ENCODE measurements around the gene PERCC1.

PERCC1 gene

DNA sequence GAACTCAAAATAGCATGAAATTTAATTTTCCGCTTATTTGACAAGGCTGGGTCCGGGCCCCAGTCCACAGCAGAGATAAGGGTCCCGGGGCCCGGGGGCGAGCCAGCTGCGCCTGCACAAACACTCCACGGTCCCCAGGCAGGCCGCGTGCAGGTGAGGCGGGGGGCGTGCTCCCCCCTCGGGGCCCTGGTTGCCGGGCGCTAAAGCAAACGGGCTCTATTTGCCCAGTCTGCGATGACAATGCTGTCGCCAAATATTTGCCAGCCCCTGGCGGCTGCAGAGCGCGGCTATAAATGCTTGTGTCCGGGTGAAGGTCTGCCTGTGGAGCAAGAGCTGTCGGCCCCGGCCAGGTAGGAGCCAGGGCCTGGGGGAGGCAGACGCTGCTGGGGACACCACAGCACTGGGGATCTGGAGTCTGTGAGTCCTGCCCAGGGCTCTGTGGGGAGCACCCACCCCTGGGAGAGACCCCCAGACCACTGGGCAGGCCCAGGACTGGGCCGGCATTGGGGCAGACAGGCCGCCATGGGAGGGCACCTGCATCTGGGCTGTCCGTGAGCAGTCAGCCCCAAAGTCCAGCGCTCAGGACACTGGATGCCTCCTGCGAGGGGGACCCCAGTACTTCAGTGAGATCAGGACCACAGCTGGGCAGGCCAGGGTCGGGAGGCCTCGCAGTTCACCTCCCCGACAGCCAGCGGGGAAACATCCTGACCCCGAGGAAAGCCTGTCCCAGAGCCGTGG, at the start of gene PERCC1:
PERCC1 (plus strand) TSS at position 320 of the 738 bp plus-strand sequence. CDS start 1,516 bp downstream, outside the sequence.
- H3K4me3 ChIP-seq (replicated peaks in 1 of 2; ENCODE audit: low read depth in 2 of 2, low read length in 2 of 2), result no peak within 1 kb of the TSS
- TF ChIP-seq, protein P1, sequence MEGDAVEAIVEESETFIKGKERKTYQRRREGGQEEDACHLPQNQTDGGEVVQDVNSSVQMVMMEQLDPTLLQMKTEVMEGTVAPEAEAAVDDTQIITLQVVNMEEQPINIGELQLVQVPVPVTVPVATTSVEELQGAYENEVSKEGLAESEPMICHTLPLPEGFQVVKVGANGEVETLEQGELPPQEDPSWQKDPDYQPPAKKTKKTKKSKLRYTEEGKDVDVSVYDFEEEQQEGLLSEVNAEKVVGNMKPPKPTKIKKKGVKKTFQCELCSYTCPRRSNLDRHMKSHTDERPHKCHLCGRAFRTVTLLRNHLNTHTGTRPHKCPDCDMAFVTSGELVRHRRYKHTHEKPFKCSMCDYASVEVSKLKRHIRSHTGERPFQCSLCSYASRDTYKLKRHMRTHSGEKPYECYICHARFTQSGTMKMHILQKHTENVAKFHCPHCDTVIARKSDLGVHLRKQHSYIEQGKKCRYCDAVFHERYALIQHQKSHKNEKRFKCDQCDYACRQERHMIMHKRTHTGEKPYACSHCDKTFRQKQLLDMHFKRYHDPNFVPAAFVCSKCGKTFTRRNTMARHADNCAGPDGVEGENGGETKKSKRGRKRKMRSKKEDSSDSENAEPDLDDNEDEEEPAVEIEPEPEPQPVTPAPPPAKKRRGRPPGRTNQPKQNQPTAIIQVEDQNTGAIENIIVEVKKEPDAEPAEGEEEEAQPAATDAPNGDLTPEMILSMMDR (IDR thresholded peaks at IDR 0.05; ENCODE audit: low read depth, low read length), result no peak
- DNase-seq (ENCODE audit: low read depth in 2 of 2), result no peak

DNA sequence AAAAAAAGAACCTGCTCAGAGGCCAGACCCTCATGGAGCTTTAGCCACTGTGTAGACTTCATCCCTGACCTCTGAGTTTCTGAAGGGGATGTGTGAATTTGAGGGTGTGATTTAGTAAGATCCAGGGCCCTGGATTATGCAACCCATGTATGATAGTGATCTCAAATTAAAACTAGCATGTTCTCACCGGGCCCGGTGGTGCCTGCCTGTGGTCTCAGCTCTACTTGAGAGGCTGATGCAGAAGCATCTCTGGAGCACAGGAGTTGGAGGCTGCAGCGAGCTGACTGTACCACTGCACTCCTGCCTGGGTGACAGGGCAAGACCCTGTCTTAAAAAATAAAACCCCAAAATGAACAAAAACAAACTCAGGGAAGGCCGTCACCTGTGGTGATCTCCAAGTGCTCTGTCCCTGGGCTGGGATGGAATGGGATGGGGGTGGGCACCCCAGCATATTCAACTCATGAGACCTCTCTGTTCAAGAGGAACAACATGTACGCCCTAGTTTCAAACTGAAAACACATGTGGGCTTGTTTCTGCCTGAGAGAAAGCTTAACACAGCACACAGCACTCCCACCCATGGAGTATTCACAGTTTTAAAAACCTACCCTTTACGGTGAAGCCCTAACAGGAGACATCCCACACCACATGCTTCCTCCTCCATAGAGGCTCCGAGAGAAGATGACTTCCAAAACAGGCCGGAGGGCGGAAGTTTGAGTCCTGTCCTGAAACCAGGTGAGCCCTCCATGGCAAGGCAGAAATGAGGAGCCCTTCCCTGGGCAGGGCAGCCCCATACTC, 49.1 kb upstream of the PERCC1 start:
- no peak overlapping the region for H3K4me3 ChIP-seq (replicated peaks in 1 of 2; ENCODE audit: low read depth in 2 of 2, low read length in 2 of 2)
- TF ChIP-seq, protein P1 (IDR thresholded peaks at IDR 0.05; ENCODE audit: low read depth, low read length), result no peak
- no peak for DNase-seq (ENCODE audit: low read depth in 2 of 2)

DNA sequence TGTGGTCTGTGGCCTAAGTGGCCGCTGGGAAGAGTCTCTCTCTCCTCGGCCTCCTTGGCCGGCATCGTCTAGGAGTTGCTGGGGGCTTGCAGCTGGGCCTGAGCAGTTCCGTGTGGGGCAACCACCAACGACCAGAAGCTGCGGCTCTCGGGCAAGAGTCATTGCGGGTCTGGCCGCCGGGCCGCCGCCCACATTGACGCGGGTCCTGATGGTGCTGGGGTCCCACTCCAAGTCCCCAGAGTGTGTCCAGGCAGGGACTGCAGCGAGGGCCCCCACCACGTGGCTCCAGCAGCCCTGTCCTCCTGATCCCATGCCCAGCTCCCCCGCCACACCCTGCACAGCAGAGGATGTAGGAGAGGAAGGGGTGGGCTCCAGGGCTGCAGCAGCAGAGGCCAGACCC, 47.3 kb upstream of the PERCC1 start:
- no peak for DNase-seq (ENCODE audit: low read depth in 2 of 2)
- H3K4me3 ChIP-seq (replicated peaks in 1 of 2; ENCODE audit: low read depth in 2 of 2, low read length in 2 of 2), result no peak overlapping the region
- TF ChIP-seq, protein P1 (IDR thresholded peaks at IDR 0.05; ENCODE audit: low read depth, low read length), result no peak

DNA sequence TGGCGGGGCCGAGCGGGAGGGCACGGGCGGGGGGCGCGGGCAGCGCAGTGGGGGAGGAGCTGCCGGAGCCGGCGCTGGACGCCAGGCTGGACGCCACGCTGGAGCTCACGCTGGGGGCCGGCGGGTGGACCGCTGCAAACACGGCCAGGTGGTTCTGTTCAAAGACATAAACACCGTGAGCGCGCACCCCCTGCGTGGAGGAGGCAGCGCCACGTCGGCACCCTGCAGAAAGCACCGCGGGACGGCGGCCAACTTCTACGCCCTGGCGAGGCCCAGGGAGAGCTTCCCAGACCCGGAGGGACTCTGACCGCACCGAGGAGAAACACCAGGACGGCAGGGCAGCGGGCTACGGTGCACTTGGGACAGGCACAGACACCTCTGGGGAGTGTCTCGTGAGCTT, 45.6 kb upstream of the PERCC1 start:
- no peak overlapping the region for H3K4me3 ChIP-seq (replicated peaks in 1 of 2; ENCODE audit: low read depth in 2 of 2, low read length in 2 of 2)
- TF ChIP-seq, protein P1 (IDR thresholded peaks at IDR 0.05; ENCODE audit: low read depth, low read length), result no peak
- no peak for DNase-seq (ENCODE audit: low read depth in 2 of 2)

DNA sequence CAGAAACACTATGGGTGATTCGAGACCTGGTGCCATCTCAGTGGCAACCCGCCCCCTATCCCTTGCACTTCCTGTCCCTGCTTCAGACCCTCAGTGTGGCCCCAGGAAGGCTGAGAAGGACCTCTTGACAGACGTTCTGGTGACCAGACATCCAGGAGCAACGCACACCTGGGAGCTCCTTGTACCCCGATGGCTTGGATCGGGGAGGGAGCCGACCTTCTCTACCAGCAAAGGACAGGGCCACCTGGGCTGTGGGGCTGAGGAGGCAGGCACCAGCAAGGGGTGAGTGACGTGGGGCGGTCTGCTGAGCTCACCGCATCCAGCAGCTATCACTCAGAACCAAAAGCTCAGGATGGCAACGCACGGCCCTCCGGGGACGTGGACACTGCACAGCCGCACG, 43.5 kb upstream of the PERCC1 start:
- H3K4me3 ChIP-seq (replicated peaks in 1 of 2; ENCODE audit: low read depth in 2 of 2, low read length in 2 of 2), result no peak overlapping the region
- no peak for DNase-seq (ENCODE audit: low read depth in 2 of 2)
- TF ChIP-seq, protein P1 (IDR thresholded peaks at IDR 0.05; ENCODE audit: low read depth, low read length), result no peak

DNA sequence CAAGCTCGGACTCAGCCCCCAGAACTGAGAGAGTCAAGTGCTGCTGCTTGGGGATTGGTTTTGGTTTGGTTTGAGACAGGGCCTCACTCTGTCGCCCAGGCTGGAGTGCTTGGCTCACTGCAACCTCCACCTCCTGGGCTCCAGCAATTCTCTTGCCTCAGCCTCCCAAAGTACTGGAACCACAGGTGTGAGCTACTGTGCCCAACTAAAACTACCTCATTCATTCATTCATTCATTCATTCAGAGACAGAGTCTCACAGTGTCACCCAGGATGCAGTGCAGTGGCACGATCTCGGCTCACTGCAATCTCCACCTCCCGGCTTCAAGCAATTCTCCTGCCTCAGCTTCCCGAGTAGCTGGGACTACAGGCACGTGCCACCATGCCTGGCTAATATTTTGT, 41.1 kb upstream of the PERCC1 start:
- H3K4me3 ChIP-seq (replicated peaks in 1 of 2; ENCODE audit: low read depth in 2 of 2, low read length in 2 of 2), result no peak overlapping the region
- TF ChIP-seq, protein P1 (IDR thresholded peaks at IDR 0.05; ENCODE audit: low read depth, low read length), result no peak
- DNase-seq (ENCODE audit: low read depth in 2 of 2), result no peak
